ENCODE results near the gene PITPNC1.
"Not testable (repeated sequence)": the region's sequence is repeated elsewhere in the genome, so short reads cannot be mapped to it uniquely, and the experiment has no call there.

PITPNC1 gene

DNA sequence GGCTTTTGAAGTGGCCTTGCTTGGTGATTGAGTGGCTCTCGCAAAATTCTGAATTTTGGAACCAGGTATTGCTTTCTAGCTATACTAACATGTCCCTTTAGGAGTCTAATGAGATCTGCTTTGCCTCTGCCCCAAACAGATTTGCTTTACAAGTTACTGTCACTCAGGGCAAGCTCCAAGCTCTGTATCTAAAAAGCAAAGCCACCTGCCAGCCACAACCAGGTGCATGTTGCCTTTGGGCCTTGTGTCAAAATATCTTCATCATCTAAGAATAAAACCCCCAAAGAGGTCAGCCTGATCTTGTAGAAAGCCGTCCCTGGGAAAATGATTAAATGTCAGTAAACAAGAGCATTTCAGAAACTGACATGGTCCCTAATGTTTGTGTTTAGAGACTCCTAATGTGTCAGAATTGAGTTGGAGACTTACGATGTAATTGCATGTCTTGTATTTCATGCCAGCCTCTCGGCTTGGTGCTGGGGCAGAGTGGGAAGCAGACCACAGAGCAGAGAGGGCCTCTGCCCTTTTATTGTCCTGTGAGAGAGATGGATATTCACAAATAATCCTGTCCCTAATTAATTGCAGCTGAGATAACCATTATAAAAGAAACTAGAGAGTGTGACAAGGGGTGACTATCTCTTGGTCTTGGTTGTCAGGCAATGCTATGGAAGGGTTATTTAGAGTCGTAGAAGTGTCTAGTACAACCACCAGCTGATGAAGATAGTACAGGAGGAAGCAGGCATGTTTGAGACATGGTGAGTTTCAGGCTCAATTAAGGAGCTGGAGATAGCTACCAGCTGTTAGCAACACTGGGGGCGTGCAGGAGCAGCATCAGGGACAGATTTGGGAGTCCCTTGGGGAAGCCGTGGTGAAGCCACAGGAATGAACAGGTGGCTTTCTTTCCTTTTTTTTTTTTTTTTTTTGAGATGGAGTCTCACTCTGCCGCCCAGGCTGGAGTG, 90.7 kb downstream of the PITPNC1 start:
- no peak for DNase-seq

DNA sequence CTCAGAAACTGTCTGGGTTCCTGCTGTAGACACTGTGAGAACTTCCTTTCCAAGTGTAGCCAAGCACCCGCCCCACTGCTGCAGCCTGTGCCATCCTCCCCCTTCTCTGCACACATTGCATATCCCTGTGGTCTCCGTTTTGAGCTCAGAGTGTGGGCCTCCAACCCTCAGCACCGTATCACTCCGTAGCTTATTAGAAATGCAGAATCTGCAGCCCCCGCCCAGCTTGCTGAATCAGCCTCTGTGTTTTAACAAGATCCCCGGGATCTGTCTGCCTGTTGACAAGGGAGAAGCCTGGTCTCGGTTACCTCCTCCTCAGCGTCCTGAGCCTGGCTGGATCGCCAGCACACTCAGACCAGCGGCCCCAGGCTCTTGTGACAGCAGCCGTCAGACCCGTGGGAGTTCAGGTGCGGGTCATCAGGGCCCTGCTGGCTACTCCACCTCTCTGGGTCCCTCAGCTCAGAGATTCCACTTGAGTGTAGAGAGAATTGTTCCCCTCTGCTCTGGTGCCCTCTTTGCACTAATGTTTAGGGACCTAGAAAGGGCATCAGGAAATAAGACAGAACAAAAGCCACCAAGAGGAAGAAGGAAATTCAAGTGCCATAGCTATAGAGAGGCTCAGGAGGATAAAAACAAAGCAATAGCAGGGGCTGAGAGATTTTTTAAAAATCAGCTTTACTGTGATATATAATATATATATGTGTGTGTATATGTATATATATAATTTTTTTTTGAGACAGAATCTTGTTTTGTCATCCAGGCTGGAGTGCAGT, 92.3 kb downstream of the PITPNC1 start:
- no peak for DNase-seq

DNA sequence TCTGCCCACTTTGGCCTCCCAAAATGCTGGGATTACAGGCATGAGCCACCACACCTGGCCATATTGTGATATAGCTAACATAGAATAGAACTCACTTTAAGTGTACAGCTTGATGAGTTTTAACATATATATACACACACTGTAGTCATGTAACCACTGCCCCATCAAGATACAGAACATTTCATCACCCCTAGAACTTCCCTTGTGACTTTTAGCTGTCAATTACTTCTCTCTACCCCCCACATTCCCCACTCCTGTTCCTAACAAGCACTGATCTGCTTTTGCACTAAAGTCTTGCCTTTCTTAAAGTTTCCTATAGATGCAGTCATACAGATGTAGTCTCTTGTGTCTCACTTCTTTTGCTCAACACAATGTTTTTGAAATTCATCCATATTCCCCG, 93.1 kb downstream of the PITPNC1 start:
- DNase-seq: no peak

DNA sequence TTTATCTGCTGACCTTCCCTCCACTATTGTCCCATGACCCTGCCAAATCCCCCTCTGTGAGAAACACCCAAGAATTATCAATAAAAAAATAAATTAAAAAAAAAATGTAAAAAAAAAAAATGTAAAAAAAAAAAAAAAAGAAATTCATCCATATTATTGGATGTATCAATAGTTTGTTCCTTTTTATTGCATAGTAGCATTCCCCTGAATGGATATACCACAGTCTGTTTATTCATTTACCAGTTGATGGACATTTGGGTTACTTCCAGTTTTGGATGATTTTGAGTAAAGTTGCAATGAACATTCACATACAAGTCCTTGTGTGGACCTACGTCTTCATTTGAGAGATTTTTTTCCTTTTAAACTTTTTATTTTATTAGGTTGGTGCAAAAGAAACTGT, 94.0 kb downstream of the PITPNC1 start:
- DNase-seq: no peak

DNA sequence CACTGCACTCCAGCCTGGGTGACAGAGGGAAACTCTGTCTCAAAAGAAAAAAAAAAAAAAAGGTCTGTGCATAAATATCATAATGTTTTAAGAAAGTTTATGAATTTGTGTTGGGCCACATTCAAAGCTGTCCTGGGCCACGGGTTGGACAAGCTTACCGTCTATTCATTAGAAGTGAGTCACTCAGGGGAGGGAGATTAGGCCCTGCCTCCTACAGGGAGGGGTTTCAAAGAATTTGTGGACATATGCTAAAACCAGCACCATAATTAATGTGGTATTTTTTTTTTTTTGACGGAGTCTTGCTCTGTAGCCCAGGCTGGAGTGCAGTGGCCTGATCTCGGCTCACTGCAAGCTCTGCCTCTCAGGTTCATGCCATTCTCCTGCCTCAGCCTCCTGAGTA, 95.5 kb downstream of the PITPNC1 start:
- DNase-seq: not testable (repeated sequence)

DNA sequence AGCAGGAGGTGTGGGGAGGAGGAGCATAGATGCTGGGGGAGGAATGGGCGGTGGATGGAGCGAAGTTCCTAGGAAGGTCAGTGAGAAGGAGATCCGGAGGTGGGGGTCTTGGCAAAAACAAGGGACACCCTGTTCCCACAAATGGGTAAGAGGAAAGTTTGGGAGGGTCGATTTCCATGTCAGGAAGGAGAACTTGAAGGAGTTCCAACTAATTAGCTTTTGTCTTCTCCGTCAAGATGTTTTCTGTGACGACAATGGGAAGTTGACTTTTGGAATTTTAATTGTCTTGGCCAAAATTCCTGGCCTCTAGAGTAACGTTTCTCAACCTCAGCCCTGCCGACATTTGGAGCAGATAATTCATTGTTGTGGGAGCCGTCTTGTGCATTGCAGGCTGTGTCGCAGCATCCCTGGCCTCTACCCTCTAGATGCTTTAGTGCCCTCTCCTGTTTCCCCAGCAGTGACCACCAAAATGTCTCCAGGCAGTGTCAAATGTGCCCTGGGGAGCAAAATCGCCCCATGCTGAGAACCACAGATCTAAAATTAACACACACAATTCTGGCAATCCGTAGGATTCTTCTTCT, 97.1 kb downstream of the PITPNC1 start:
- DNase-seq: no peak

DNA sequence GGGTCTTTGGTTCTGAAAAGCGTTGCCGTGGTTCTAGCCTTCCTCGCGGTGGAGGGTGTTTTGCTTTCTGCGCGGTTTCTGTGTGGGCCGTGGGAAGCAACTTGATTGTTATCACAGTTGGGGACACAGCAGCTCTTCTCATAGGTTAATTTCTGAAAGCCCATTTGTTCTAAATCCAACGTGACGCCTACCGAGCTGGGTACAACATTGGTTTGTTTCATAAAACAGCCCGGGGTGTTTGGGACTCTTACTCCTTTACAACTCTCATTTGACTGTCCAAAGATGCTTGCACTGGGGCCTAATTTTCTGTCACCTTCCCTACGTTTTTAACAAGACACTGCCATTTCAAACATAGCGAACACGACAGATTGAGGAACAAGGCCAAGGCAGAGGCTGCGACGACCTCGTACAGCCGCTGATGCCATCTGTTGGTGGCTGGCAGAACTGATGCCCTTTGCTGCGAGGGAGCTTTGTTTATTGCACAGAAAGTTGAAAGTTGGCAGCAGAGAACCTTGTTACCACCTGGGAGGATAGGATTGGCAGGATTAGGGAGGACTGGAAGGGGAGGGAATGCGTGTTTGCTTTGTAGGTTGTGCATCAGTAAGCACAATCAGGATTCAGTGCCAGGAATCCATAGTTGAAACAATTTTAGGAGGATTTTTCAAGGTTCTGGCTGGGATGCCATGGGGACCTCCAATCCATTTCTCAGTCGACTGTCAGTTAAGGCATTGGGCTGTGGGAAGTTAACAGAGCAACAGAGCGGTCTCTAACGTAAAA, 98.3 kb downstream of the PITPNC1 start:
- DNase-seq: peak; percentile 53 to 73 (median 72)

DNA sequence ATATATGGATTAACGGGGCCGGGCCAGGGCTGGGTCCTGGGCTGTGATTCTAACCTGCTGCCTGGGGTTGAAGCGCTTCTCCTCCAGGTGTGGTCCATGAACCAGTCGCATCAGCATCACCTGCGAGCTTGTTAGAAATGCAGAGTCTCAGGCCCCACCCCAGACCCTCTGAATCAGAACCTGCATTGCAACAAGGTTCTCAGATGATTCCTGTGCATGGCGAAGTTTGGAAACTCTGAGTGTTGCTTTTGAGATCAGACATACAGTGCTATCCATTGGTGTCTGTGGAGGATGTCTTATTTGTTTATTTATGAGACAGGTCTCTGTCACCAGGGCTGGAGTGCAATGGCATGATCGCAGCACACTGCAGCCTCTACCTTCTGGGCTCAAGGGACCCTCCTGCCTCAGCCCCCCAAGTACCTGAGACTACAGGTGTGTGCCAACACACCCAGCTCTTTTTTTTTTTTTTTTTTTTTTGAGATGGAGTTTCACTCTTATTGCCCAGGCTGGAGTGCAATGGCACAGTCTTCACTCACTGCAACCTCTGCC, 99.8 kb downstream of the PITPNC1 start:
- DNase-seq: no peak

DNA sequence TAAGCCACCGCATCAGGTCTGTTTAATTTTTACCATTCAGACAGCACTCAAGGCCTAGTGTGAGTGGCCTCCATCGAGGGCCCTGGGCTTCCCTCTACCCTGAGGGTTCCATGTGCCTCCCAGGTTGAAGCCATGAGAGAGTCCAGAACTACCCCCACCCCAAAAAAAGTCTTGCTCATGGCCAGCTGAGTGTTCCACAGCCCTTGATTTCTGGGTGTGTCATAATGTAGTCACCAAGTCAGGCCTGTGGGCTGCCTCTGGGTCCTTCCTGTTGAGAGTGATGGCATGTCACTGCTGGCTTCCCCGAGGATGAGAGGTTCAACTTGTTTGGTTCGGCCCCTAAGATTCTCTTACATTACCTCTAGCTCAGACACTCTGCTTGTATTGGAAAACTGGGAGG, 100.6 kb downstream of the PITPNC1 start:
- no peak for DNase-seq

DNA sequence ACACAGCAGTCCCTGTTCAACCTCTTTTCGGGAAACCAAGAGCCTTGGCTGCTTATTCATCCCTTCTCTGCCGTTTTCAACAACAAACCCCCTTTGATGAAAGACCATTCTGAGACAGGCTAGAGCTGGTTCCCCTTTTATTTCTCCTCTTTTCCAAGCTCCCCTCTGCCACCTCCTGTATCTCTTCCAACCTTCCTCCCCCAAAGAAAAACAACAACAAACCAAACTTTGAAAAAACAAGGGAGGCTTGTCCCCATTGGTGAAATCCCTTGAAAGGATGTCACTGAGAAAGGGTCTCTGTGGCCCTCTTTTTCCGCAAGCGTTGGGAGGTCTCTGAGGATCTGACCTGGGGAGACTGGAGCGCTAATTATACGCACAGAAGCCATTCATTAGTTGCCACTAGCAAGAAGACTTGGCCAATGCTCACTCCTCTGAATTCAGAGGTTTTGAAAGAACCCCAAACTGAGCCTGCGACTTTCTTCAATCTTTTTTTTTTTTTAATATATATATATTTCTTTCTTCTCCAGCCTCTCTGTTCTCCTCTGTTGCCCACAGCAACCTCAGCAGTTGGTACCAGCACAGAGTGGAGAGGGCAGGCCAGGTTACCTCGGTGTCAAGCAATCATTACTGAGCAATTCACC, 101.4 kb downstream of the PITPNC1 start:
- DNase-seq: no peak

DNA sequence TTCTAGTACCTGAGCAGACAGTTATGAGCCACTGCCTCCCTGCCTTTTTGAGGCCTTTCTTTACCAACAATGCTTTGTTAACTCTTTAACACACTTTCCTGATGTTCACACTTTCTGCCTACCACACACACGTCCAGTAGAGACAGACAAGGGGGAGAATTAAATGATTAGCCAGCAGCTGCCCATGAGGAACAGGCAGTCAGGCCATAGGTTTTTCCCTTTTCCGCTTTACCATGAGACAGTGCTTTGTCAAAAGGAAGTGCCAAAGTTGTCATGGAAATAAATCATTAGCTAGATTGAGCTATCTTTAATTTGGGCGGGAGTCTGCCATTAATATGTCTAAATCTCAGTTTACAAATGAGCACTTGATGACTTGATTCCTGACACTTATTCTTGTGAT, 102.1 kb downstream of the PITPNC1 start:
- no peak for DNase-seq

DNA sequence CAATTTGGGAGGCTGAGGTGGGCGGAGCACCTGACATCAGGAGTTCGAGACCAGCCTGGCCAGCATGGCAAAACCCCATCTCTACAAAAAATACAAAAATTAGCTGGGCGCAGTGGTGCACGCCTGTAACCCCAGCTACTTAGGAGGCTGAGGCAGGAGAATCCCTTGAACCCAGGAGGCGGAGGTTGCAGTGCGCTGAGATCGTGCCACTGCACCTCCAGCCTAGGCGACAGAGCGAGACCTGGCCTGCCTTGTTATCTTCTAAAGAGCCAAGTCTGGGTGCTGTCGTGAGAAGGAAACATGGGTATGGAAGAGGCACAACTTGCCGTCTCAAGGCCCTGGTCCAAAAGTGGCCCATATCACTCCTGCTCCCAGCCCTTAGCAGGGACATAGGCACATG, 103.9 kb downstream of the PITPNC1 start:
- not testable (repeated sequence) for DNase-seq

DNA sequence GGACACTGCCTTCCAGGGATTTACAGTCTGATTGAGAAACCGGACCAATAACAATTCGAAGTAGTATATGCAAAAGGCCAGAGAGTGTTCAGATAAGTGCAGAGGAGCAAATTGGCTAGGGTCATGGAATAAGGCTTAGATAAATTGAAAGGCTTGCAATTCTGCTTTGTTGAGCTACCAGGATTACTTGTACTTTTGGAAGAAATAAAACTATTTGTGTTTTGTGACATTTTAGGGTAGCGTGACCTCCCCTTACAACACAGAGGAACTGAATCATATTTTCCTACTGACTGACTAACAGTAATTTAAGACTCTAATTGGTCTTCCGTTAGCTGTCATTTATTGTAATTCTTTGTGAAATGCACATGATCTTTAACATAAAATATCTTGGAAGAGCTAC, 104.7 kb downstream of the PITPNC1 start:
- DNase-seq: no peak

DNA sequence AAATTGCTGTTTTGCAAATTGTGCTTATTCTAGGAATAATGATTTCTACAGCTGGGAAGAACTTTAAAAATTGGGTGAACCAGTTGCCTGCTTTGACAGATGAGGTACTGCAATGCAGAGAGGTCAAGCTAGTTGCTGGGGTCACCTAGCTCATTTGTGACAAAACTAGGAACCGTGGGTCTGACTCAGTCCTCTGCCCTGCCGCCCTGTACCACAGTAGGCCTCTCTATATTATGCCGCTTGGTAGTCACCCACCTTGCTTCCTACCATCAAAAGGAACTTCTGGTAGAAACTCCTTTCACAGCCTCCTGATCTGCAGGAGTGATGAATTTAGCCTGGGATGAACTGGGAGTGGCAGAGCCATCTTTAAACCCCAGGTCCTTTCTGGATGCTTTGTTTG, 105.7 kb downstream of the PITPNC1 start:
- no peak for DNase-seq

DNA sequence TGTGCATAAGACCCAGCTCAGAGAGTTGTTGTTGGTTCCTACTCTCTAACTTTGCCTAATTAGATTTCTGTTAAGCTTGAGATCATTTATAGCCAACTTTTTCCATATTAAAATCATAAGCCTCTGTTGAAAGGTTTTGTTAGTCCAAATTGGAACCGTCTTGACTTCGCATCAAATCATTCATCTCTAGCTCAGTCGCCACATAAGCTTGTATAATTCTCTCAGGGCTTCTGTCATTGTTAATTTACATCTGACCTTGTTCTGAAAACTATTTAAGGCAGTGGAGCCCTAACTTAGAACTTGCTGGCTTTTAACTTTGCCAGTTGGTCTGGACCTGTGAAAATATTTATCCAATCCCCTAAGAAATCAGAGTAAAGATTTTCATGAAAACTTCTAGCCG, 107.2 kb downstream of the PITPNC1 start:
- DNase-seq: no peak

DNA sequence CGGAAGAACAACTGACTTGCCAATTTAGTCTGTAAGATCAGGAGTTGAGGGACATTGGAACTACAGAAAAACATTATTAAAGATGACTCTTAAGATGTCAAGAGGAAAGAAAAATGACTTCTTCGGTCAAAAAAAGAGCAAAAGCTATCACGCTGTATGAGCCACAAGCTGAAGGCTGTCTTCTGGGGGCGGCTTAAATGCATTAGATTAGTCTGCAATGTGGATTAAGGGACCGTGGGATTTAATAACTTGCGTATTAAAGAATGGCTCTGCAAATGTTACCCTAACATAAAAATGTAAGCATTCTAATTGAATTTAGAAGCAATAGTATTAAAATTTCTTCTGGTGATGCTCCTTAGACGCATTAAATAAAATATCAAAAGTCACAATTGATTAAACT, 108.6 kb downstream of the PITPNC1 start:
- no peak for DNase-seq

DNA sequence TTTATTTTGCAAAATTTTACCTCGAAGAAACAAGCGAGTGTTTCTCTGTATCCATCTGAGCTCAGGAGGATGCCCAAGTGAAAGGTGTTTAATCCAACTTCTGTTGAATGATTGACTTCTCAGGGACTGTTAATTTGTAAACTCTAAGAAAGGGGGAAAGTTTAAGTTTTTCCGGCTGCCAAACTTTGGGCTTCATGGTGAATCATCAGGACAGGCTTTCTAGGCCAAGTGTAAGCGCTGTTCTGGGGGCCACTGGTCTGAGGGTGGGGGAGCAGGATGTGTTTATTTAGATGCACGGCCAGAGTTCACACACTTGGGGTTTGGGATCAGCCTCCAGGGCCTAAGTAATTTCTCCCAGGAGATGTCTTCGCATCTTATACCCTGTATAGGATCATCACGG, 110.4 kb downstream of the PITPNC1 start:
- DNase-seq: no peak

DNA sequence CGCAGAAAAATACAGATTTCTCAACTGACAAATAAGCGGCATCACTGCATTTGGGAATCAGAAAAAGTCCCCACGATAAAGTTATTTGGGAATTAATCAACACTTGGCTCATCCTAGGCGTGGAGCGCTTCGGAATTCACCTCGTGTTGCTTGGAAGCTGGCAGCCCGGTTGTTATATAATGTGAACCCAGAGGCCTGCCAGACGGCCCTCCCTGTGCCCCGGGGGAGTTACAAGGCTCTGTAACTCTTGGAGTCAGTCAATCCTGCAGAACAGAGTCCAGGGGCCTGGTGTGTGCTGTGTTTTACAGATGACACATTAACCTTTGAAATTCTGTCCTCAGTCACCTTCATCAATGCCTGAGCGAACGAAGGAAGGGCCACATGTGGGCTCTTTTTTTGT, 111.1 kb downstream of the PITPNC1 start:
- no peak for DNase-seq

DNA sequence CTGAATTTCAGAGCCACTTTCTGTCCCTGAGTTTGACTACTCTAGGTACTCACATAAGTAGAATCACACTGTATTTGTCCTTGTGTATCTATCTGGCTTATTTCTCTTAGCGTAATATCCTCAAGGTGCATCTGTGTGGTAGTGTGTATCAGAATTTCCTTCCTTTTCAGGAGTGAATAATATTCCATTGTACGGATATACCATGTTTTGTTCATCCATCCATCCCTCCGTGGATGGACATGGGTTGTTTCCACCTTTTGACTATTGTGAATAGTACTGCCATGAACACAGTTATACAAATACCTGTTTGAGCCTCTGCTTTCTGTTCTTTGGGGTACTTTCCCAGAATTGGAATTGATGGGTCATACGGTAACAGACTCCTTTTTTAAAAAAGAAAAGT, 111.7 kb downstream of the PITPNC1 start:
- no peak for DNase-seq

DNA sequence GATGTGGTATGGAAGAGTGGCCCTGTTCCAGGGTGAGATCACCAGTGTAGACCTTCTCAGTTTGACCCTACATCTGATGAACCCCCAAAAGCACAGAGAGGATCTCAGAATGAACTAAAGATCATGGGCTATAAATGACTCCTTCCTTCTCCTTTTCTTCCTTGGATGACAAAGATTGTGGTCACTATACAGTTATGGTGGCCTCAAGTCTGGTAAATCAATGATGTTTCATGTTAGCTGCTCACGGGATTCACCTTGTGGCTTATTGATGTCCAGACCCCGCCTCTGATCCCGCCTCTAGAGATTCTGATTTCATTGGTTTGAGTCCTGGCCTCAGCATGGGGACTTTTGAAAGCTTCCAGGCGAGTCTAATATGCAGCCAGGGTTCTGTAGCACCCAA, 112.2 kb downstream of the PITPNC1 start:
- no peak for DNase-seq

DNA sequence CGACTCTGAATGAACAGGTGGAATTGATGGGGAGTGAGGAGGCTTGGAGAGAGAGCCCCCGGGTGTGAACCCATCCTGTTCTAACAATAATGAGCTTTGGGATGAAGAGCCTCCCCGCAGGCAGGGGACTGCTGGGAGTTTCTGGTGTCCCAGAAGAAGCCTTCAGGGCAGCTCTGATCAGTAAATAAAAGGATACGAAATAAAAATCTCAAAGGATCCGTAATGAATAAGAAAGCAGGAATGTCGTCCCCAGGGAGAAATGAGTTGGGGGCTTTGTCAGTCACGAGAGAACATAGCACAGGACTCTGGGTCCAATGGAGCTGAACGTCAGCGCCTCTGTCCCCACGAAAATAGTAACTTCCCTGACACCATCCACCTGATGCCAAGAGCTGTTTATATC, 113.4 kb downstream of the PITPNC1 start:
- no peak for DNase-seq

DNA sequence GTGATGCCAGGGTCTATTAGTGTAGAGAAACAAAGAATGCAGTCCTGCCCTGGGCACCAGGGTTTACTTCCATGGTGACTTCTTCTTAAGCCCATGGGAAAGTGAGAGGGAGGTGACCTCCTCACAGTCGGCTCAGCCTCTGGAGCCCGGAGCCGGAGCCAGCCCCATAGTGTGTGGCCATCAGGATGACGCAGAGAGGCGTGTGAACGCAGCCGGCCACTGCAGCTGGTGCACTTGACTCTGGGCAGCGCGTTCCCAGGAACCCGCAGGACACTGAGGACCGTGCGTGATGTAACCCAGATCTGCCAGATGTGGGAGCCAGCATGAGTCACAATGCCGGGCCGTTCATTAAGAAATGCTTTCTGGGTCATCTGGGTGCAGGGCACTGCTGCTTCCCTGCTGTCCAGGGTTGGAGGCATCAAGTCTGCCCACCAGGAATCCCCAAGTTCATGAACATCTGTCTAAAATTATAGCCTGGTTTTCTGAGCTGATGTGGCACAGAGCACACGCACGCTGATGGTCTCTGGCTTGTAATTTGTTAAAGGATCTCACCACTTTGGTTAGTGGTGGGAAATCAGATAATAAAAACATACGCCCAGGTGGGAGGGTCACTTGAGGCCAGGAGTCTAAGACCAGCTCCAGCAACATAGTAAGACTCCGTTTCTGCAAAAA, 114.1 kb downstream of the PITPNC1 start:
- no peak for DNase-seq

Data from activated CD4-positive, CD25-positive, alpha-beta regulatory T cell (primary cell).